Measurements from ENCODE around the gene ZNF341. TPM values are rescaled to one million over a fixed set of nuclear protein-coding genes. Genes with fewer than 3 reads are reported as not detected.

Gene ZNF341
- total and polyA plus RNA-seq, 9 of the 15 experiments (the other 6 are each of a cell fraction or from before 2014, with no cell fraction given), result 0.08 to 2.6 (median 1.0) TPM

DNA sequence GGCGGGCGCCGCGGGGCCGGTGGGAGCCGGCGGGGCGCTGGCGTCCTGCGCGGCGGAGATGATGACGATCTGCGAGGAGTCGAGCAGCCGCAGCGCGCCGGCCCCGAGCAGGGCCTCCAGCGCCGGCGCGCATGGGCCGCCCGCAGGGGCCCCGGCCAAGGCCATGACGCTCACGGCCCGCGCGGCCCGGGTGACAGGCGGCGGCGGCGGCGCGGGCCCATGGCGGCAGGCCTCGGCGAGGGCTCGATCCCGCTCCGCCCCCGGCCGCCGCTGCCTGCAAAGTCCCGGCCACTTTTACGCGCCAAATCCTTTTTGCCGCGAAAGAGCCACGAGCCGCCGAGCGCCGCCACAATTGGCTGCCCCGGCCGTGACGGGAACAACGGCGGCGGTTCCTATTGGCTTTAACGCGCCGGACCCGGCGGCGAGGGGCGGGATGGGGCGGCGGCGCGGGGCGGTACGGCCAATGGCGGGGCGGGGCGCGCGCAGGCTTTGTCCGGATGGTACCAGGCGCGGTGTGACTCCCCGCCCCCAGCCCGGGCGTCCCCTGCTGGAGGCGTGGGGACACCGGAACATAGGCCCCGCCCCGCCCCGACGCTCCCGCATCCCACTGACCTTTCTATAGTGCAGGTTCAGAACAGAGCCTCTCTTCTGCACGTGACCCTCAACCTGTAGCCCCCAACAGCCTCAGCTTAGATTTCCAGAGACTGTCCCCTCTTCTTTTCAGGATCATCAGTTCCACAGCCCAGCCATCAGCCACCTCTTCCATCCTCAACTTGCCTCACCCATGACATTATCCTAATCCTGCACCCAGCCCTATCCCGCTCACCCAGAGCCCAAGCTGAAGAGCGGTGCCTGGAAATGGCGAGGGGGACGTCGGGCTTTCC is 45.5 kb upstream of the ZNF341 start, which contains the start of gene E2F1 (continued):
- peak; percentile 38; the same call in 1 of the 2 replicates for TF ChIP-seq ZBTB7A (IDR thresholded peaks at IDR 0.05; ENCODE audit: borderline replicate concordance, control insufficient read depth, low read depth, low read length)
- TF ChIP-seq ZNF217 (CRISPR knock-in tag; IDR thresholded peaks at IDR 0.05), result no peak
- no peak for TF ChIP-seq KDM4B (IDR thresholded peaks at IDR 0.05; ENCODE audit: borderline replicate concordance in 2 of 2, low read depth in 1 of 2)
- TF ChIP-seq, protein P1, sequence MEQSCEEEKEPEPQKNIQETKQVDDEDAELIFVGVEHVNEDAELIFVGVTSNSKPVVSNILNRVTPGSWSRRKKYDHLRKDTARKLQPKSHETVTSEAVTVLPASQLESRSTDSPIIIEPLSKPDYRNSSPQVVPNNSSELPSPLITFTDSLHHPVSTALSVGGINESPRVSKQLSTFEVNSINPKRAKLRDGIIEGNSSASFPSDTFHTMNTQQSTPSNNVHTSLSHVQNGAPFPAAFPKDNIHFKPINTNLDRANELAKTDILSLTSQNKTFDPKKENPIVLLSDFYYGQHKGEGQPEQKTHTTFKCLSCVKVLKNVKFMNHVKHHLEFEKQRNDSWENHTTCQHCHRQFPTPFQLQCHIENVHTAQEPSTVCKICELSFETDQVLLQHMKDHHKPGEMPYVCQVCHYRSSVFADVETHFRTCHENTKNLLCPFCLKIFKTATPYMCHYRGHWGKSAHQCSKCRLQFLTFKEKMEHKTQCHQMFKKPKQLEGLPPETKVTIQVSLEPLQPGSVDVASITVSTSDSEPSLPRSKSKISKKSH (CRISPR knock-in tag; IDR thresholded peaks at IDR 0.05), result no peak

DNA sequence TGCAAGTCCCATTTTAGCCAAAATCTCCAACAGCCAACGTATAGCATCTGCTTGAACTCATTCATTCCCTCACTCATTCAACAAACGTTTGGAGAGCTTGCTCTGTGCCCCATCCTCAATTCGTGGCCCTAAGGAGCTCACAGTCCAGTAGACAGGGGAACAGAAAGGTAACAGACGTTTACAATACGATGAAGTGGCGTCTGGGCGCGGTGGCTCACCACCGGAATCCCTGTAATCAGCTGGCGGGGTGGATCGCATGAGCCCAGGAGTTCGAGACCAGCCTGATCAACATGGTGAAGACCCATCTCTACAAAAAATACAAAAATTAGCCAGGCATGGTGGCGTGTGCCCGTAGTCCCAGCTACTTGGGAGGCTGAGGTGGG is 44.8 kb upstream of the ZNF341 start:
- Histone ChIP-seq H3K4me3 (no peak overlapping the region), H3K27ac (ENCODE audit: extremely low read depth, low read depth, low read length) (no peak overlapping the region; the same call in 2 of the 3 replicates), H3K4me1 (replicated peaks in 1 of 2; ENCODE audit: control insufficient read depth in 2 of 2, insufficient read depth in 2 of 2, low read length in 2 of 2) (peaks cover 40 to 63% of the 10 kb centered on the region in 2 experiments), H3K4me2 (ENCODE audit: insufficient read depth, low read length) (peak overlapping the region; percentile 55), H4K20me1 (replicated peaks; ENCODE audit: control insufficient read depth, insufficient read depth, low read length) (peaks cover 14% of the 10 kb centered on the region; the same call in 1 of the 2 replicates), H3K9ac (ENCODE audit: insufficient read depth in 1 of 2, low read depth in 2 of 2, low read length in 2 of 2) (peak overlapping the region in 1 of 2 experiments; percentile 59; a peak in 1 of 4 replicates), H2AFZ (ENCODE audit: low read depth, low read length) (peak overlapping the region; percentile 53), H3K79me2 (ENCODE audit: control insufficient read depth, insufficient read depth, low read length) (peaks cover 30% of the 10 kb centered on the region), H3K36me3 (ENCODE audit: control insufficient read depth, insufficient read depth, low read length) (peaks cover 7% of the 10 kb centered on the region; the same call in 1 of the 3 replicates), H3K9me3 (replicated peaks; ENCODE audit: control insufficient read depth, insufficient read depth, low read depth, low read length) (no peaks in the 10 kb centered on the region), H3K27me3 (ENCODE audit: control insufficient read depth in 2 of 2, insufficient read depth in 2 of 2, low read length in 2 of 2) (no peaks in the 10 kb centered on the region), H3K9me1 (ENCODE audit: control insufficient read depth, insufficient read depth, low read length) (no peaks in the 10 kb centered on the region)
- no peak for DNase-seq (ENCODE audit: extremely low read depth in 1 of 4, low spot score in 3 of 4)
- no peak for ATAC-seq
- FAIRE-seq, result no peak
- 51% methylated on average over 14 of the region's 14 CpGs for WGBS (ENCODE audit: insufficient coverage, low coverage, missing lambda C conversion rate)
- TF ChIP-seq HDAC8 (tag; IDR thresholded peaks at IDR 0.05), result no peak
- 0 out of 4 replicates have a peak, but pooled peaks of 1 of the 2 experiments have one; percentile 9 for TF ChIP-seq TEAD1 (CRISPR knock-in tag; IDR thresholded peaks at IDR 0.05)
- 0 out of 2 replicates have a peak, but pooled peaks have one; percentile 31 for TF ChIP-seq ZNF143 (CRISPR knock-in tag; IDR thresholded peaks at IDR 0.05)
- TF ChIP-seq RFX1 (IDR thresholded peaks at IDR 0.05), result no peak
- TF ChIP-seq ZNF174 (CRISPR knock-in tag; IDR thresholded peaks at IDR 0.05), result no peak
- in situ Hi-C loops (cut with MboI), result no loop called here
- ChIA-PET CTCF (ENCODE audit: low intra/inter-chr PET ratio) (no interaction called here), POLR2A (interaction anchor here (0.9 to 1.0 kb wide), 2 partner anchors 9 to 19 kb away, joined by 4 read pairs; no protein-coding TSS in a partner anchor)
- no TSS peak for BruUV-seq (replicated peaks)
- intact Hi-C loops (cut with micrococcal nuclease), result loop anchor here (5.0 kb wide), 2 partner anchors 45 to 125 kb away; partner anchors contain the start of genes CHMP4B and ZNF341

Measured in K562 (cell line).